ENCODE results near the gene EDARADD.
A peak's percentile ranks its signal among the peaks of the same experiment; 100 is the strongest.
"Not testable (repeated sequence)": the region's sequence is repeated elsewhere in the genome, so short reads cannot be mapped to it uniquely, and the experiment has no call there.

The EDARADD gene

GRCh38 chr1:236393681-236394481, at the start of gene EDARADD:
TSS of gene EDARADD (plus strand) at chr1:236394286. CDS start at chr1:236394445, 159 bp downstream.
- Histone ChIP-seq H3K9ac (ENCODE audit: low read depth in 1 of 2, low read length in 2 of 2) (peak within 1 kb of the TSS; percentile 6 to 43), H3K36me3 (ENCODE audit: control insufficient read depth in 2 of 2, insufficient read depth in 2 of 2, low read length in 2 of 2) (no peaks in the 10 kb centered on the region), H3K27ac (ENCODE audit: low read depth in 2 of 2, low read length in 2 of 2) (no peak within 1 kb of the TSS), H3K27me3 (ENCODE audit: control insufficient read depth in 2 of 2, insufficient read depth in 2 of 2, low read length in 2 of 2) (peaks cover 10 to 15% of the 10 kb centered on the region in 2 donors), H3K9me3 (ENCODE audit: control insufficient read depth in 2 of 2, low read length in 2 of 2) (no peaks in the 10 kb centered on the region), H3K4me1 (ENCODE audit: control insufficient read depth in 2 of 2, insufficient read depth in 2 of 2, low read length in 2 of 2) (peaks cover 0 to 2% of the 10 kb centered on the region in 2 donors), H3K4me3 (ENCODE audit: low read length in 2 of 2) (peak within 1 kb of the TSS; percentile 66 to 69)

DNA sequence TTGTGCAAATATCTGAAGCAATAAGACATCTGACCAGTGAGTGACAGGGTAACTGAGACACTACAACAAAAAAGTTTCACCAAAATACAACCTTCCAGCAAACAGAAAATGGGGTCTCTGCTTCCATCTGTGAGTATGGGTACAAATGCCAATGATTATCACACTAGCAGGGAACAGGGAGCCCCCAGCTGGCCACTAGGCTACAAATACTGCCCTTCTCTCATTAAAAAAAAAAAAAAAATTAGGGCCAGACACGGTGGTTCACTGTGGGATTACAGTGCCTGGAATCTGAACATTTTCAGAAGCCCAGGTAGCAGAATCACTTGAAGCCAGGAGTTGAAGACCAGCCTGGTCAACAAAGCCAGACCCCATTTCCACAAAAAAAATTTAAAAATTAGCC, 48.4 kb upstream of the EDARADD start:
- Histone ChIP-seq H3K4me1 (ENCODE audit: control insufficient read depth in 2 of 2, insufficient read depth in 2 of 2, low read length in 2 of 2) (peaks cover 5 to 7% of the 10 kb centered on the region in 2 donors), H3K9ac (ENCODE audit: low read depth in 1 of 2, low read length in 2 of 2) (no peak overlapping the region), H3K4me3 (ENCODE audit: low read length in 2 of 2) (no peak overlapping the region), H3K36me3 (ENCODE audit: control insufficient read depth in 2 of 2, insufficient read depth in 2 of 2, low read length in 2 of 2) (no peaks in the 10 kb centered on the region), H3K9me3 (ENCODE audit: control insufficient read depth in 2 of 2, low read length in 2 of 2) (no peaks in the 10 kb centered on the region), H3K27me3 (ENCODE audit: control insufficient read depth in 2 of 2, insufficient read depth in 2 of 2, low read length in 2 of 2) (no peaks in the 10 kb centered on the region), H3K27ac (ENCODE audit: low read depth in 2 of 2, low read length in 2 of 2) (no peak overlapping the region)

DNA sequence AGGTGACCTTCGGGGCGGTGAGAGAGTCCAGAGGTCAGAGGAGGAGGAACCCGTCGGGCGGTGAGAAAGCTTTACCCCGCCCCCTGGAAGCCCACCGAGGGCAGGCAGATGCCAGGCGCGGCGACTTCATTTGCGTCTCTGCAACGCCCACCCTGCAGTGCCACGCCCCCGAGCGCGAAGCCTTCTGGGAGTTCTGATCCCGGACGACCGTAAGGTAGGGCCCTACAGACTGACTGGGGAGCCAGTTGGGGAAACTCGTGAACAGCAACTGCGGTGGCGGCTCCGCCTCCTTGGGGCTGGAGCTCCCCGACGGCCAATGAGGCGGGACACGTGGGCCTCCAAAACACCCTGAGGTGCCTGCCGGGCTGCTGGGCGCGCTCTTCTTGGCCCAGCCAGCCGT, 46.0 kb upstream of the EDARADD start:
- no peaks in the 10 kb centered on the region for H3K36me3 ChIP-seq (ENCODE audit: control insufficient read depth in 2 of 2, insufficient read depth in 2 of 2, low read length in 2 of 2)
- H3K4me1 ChIP-seq (ENCODE audit: control insufficient read depth in 2 of 2, insufficient read depth in 2 of 2, low read length in 2 of 2), result peaks cover 3% of the 10 kb centered on the region in 2 donors
- no peak overlapping the region for H3K4me3 ChIP-seq (ENCODE audit: low read length in 2 of 2)
- no peak overlapping the region for H3K27ac ChIP-seq (ENCODE audit: low read depth in 2 of 2, low read length in 2 of 2)
- H3K27me3 ChIP-seq (ENCODE audit: control insufficient read depth in 2 of 2, insufficient read depth in 2 of 2, low read length in 2 of 2), result no peaks in the 10 kb centered on the region
- no peaks in the 10 kb centered on the region for H3K9me3 ChIP-seq (ENCODE audit: control insufficient read depth in 2 of 2, low read length in 2 of 2)
- H3K9ac ChIP-seq (ENCODE audit: low read depth in 1 of 2, low read length in 2 of 2), result no peak overlapping the region

GRCh38 chr1:236350308-236350707, 43.8 kb upstream of the EDARADD start:
- H3K4me1 ChIP-seq (ENCODE audit: control insufficient read depth in 2 of 2, insufficient read depth in 2 of 2, low read length in 2 of 2), result no peaks in the 10 kb centered on the region

DNA sequence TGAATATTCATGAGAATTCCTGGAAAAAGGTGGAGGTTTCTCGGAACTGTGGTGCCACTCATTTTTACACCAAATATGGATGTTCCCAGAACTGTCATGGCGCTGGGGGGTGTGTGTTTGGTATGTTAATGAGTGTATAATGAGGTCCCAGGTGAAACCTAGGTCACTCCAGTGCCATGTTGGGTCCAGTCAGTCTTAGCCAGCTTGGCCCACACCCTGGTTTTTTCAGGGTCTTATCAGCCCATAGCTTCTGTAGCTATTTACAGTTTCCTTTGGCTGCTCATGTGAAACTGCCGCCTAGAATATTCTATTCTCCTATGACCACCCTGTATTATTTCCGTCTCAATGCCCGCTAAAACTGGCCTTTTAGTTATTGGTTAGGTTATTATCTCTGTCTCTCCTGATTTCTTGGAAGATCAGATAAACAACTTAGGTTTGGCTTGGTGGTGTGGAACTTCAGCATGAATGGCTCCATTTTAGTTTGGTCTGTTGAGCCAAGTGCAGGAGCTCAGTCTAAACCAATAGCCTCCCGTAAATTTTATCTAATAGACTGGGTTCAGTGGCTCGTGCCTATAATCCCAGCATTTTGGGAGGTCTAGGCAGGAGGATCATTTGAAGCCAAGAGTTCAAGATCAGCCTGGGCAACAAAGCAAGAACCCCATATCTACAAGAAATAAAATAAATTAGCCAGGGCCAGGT, 42.1 kb upstream of the EDARADD start:
- Histone ChIP-seq H3K36me3 (ENCODE audit: control insufficient read depth in 2 of 2, insufficient read depth in 2 of 2, low read length in 2 of 2) (no peaks in the 10 kb centered on the region), H3K27ac (ENCODE audit: low read depth in 2 of 2, low read length in 2 of 2) (no peak overlapping the region), H3K4me3 (ENCODE audit: low read length in 2 of 2) (no peak overlapping the region), H3K4me1 (ENCODE audit: control insufficient read depth in 2 of 2, insufficient read depth in 2 of 2, low read length in 2 of 2) (no peaks in the 10 kb centered on the region), H3K9ac (ENCODE audit: low read depth in 1 of 2, low read length in 2 of 2) (no peak overlapping the region), H3K9me3 (ENCODE audit: control insufficient read depth in 2 of 2, low read length in 2 of 2) (no peaks in the 10 kb centered on the region), H3K27me3 (ENCODE audit: control insufficient read depth in 2 of 2, insufficient read depth in 2 of 2, low read length in 2 of 2) (no peaks in the 10 kb centered on the region)

More at GRCh38 chr1:236350308-236350707, 43.8 kb upstream of the EDARADD start:
- Histone ChIP-seq H3K27ac (ENCODE audit: low read depth in 2 of 2, low read length in 2 of 2) (no peak overlapping the region), H3K36me3 (ENCODE audit: control insufficient read depth in 2 of 2, insufficient read depth in 2 of 2, low read length in 2 of 2) (no peaks in the 10 kb centered on the region), H3K9ac (ENCODE audit: low read depth in 1 of 2, low read length in 2 of 2) (no peak overlapping the region), H3K4me3 (ENCODE audit: low read length in 2 of 2) (no peak overlapping the region), H3K27me3 (ENCODE audit: control insufficient read depth in 2 of 2, insufficient read depth in 2 of 2, low read length in 2 of 2) (no peaks in the 10 kb centered on the region), H3K9me3 (ENCODE audit: control insufficient read depth in 2 of 2, low read length in 2 of 2) (no peaks in the 10 kb centered on the region)

DNA sequence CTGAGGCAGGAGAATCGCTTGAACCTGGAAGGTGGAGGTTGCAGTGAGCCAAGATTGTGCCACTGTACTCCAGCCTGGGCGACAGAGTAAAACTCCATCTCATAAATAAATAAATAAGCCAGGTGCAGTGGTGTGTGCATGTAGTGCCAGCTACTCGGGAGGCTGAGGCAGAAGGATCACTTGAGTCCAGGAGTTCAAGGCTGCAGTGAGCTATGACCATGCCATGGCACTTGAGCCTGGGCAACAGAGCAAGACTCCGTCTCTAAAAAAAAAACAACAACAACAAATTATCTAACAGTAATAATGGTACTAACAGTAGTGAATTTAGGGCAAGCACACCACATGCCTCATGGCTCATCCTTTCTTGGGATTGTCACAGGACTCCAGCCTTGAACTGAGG, 41.3 kb upstream of the EDARADD start:
- H3K9ac ChIP-seq (ENCODE audit: low read depth in 1 of 2, low read length in 2 of 2); H3K36me3 ChIP-seq (ENCODE audit: control insufficient read depth in 2 of 2, insufficient read depth in 2 of 2, low read length in 2 of 2); H3K4me1 ChIP-seq (ENCODE audit: control insufficient read depth in 2 of 2, insufficient read depth in 2 of 2, low read length in 2 of 2); H3K27ac ChIP-seq (ENCODE audit: low read depth in 2 of 2, low read length in 2 of 2); H3K27me3 ChIP-seq (ENCODE audit: control insufficient read depth in 2 of 2, insufficient read depth in 2 of 2, low read length in 2 of 2); H3K4me3 ChIP-seq (ENCODE audit: low read length in 2 of 2); H3K9me3 ChIP-seq (ENCODE audit: control insufficient read depth in 2 of 2, low read length in 2 of 2): not testable (repeated sequence)

DNA sequence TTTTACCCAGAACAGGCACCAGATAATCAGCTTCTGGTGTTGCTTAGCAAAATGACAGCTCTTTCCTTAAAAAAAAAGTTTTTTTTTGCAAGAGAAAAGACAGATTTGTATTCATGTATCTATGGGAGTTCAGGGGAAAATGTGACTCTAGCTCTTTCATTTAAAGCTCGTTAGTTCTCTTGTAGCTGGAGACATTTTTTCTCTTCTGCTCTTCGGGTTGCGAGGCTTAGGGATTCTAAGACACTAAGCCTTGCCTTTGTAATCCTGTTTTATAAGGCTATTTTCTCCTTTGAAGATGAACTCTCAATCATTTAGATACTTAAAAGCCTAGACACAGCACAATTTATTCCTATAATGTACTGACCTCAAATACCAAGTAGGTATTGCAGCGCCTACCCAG, 40.3 kb upstream of the EDARADD start:
- Histone ChIP-seq H3K36me3 (ENCODE audit: control insufficient read depth in 2 of 2, insufficient read depth in 2 of 2, low read length in 2 of 2) (no peaks in the 10 kb centered on the region), H3K27me3 (ENCODE audit: control insufficient read depth in 2 of 2, insufficient read depth in 2 of 2, low read length in 2 of 2) (no peaks in the 10 kb centered on the region), H3K4me1 (ENCODE audit: control insufficient read depth in 2 of 2, insufficient read depth in 2 of 2, low read length in 2 of 2) (no peaks in the 10 kb centered on the region), H3K9ac (ENCODE audit: low read depth in 1 of 2, low read length in 2 of 2) (no peak overlapping the region), H3K27ac (ENCODE audit: low read depth in 2 of 2, low read length in 2 of 2) (no peak overlapping the region), H3K4me3 (ENCODE audit: low read length in 2 of 2) (no peak overlapping the region), H3K9me3 (ENCODE audit: control insufficient read depth in 2 of 2, low read length in 2 of 2) (no peaks in the 10 kb centered on the region)

DNA sequence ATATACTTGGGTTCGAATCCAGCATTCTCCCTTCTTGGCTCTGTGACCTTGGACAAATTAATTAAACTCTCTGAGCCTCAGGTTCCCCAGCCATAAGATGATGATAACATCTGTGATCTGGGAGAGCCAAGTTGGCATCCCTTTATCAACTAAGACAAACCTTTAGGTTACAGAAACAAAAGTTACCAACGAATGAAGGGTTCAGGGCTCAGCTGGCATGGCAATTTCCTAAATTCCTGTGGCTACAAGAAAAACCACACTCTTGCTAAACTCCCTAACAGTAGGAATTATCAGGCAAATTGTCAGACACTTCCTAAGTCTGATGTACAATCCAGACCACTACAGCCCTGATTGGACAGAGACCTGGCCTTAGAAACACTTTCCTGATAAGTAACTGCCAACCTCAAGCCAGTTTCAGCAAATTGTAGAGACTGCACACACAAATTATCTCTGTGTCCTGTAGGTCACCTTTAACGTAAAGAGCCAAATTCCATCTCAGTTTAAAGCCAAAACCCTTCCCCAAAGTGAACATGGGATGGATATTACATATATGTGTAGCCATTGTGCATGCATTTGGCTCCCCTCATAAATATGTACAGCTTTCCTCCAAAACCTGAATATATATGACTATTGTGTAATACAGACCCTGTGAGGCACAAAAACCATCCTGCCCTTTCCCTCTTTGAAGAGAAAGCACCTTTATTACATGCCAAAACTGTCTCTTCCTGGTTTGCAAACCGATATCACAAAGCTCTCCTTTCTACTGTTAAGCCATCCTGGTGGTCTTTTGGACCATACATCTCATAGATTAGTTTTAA, 39.5 kb upstream of the EDARADD start:
- H3K9ac ChIP-seq (ENCODE audit: low read depth in 1 of 2, low read length in 2 of 2), result no peak overlapping the region
- H3K4me1 ChIP-seq (ENCODE audit: control insufficient read depth in 2 of 2, insufficient read depth in 2 of 2, low read length in 2 of 2), result no peaks in the 10 kb centered on the region

GRCh38 chr1:236356141-236356540, 37.9 kb upstream of the EDARADD start:
- Histone ChIP-seq H3K4me3 (ENCODE audit: low read length in 2 of 2) (no peak overlapping the region), H3K27ac (ENCODE audit: low read depth in 2 of 2, low read length in 2 of 2) (no peak overlapping the region), H3K4me1 (ENCODE audit: control insufficient read depth in 2 of 2, insufficient read depth in 2 of 2, low read length in 2 of 2) (no peaks in the 10 kb centered on the region), H3K9me3 (ENCODE audit: control insufficient read depth in 2 of 2, low read length in 2 of 2) (no peaks in the 10 kb centered on the region), H3K36me3 (ENCODE audit: control insufficient read depth in 2 of 2, insufficient read depth in 2 of 2, low read length in 2 of 2) (no peaks in the 10 kb centered on the region), H3K9ac (ENCODE audit: low read depth in 1 of 2, low read length in 2 of 2) (no peak overlapping the region), H3K27me3 (ENCODE audit: control insufficient read depth in 2 of 2, insufficient read depth in 2 of 2, low read length in 2 of 2) (no peaks in the 10 kb centered on the region)

More for the DNA sequence above, 39.5 kb upstream of the EDARADD start:
- H3K4me3 ChIP-seq (ENCODE audit: low read length in 2 of 2), result no peak overlapping the region
- H3K27ac ChIP-seq (ENCODE audit: low read depth in 2 of 2, low read length in 2 of 2), result no peak overlapping the region
- no peaks in the 10 kb centered on the region for H3K36me3 ChIP-seq (ENCODE audit: control insufficient read depth in 2 of 2, insufficient read depth in 2 of 2, low read length in 2 of 2)
- no peaks in the 10 kb centered on the region for H3K27me3 ChIP-seq (ENCODE audit: control insufficient read depth in 2 of 2, insufficient read depth in 2 of 2, low read length in 2 of 2)
- H3K9me3 ChIP-seq (ENCODE audit: control insufficient read depth in 2 of 2, low read length in 2 of 2), result no peaks in the 10 kb centered on the region
